A673 (cell line): ENCODE results near the gene KIF4A. TPM values are rescaled to one million over a fixed set of nuclear protein-coding genes. Genes with fewer than 3 reads are reported as not detected.

Experiments used
- BruUV-seq: library from RNA; stranded (reverse); fragments of 400-500 nt; replicated peaks from 2 replicates; lab custom pipeline; 2021; lab: Mats Ljungman, UMichigan
- CTCF ChIA-PET: fragments of 300-600 bp; sonication (Branson Sonifier 250); formaldehyde crosslinking; loops from one replicate; lab custom pipeline; 2022; ENCODE audit warnings: antibody characterized with exemption; lab: Charles Lee
- POLR2A ChIA-PET: fragments of 300-600 bp; sonication (Branson Sonifier 250); formaldehyde crosslinking; loops from one replicate; lab custom pipeline; 2022; ENCODE audit warnings: antibody characterized with exemption; ENCODE audit not compliant: low non-redundant PET; lab: Charles Lee
- DNase-seq: peaks from one replicate; pipeline ENCODE4 v3.0.0-alpha.2; 2015; ENCODE audit warnings: low spot score
- H3K27ac ChIP-seq: fragments of 200-600 bp; sonication (generic); 2 replicates; pipeline ENCODE4 v1.5.1; 2016; ENCODE audit warnings: mixed run types, low read depth, mild to moderate bottlenecking, mixed read lengths, antibody characterized with exemption, low read length; ENCODE audit not compliant: poor library complexity, severe bottlenecking
- H3K27me3 ChIP-seq: fragments of 200-600 bp; sonication (generic); replicated peaks from 2 replicates; pipeline ENCODE4 v1.6.1; 2017; ENCODE audit warnings: mixed run types, low read depth, mild to moderate bottlenecking, mixed read lengths, antibody characterized with exemption, low read length; ENCODE audit not compliant: insufficient read depth, poor library complexity
- H3K36me3 ChIP-seq: fragments of 200-600 bp; sonication (generic); 2 replicates; pipeline ENCODE4 v1.6.1; 2016; ENCODE audit warnings: mixed run types, mild to moderate bottlenecking, mixed read lengths, antibody characterized with exemption, low read length; ENCODE audit not compliant: insufficient read depth, poor library complexity, severe bottlenecking
- H3K4me1 ChIP-seq: fragments of 200-600 bp; sonication (generic); 2 replicates; pipeline ENCODE4 v1.6.1; 2017; ENCODE audit warnings: mixed run types, mild to moderate bottlenecking, mixed read lengths, antibody characterized with exemption, low read length; ENCODE audit not compliant: insufficient read depth, poor library complexity, severe bottlenecking
- H3K4me3 ChIP-seq: fragments of 200-600 bp; sonication (generic); 2 replicates; pipeline ENCODE4 v1.5.1; 2016; ENCODE audit warnings: low read depth, mixed run types, mild to moderate bottlenecking, mixed read lengths, low read length; ENCODE audit not compliant: poor library complexity, severe bottlenecking
- H3K9me3 ChIP-seq: fragments of 200-600 bp; sonication (generic); 2 replicates; pipeline ENCODE4 v1.6.1; 2016; ENCODE audit warnings: mixed run types, low read depth, mild to moderate bottlenecking, mixed read lengths, antibody characterized with exemption, low read length; ENCODE audit not compliant: poor library complexity, severe bottlenecking
- EZH2 ChIP-seq: fragments of 200-600 bp; sonication (generic); IDR thresholded peaks from 2 replicates; pipeline ENCODE4 v1.6.1; 2017; ENCODE audit warnings: borderline replicate concordance, low read depth, mild to moderate bottlenecking, mixed read lengths, antibody characterized with exemption, low read length; ENCODE audit not compliant: poor library complexity, severe bottlenecking
- intact Hi-C: fragments of 100-400 bp; cut with micrococcal nuclease; formaldehyde crosslinking; loops from one replicate; pipeline ENCODE4 v1.10.0; 2022; ENCODE audit not compliant: unreplicated experiment
- total RNA-seq: library from RNA; stranded (reverse); gene quantifications from 2 replicates; pipeline ENCODE4 v1.2.3, GENCODE V29; 2021
- TF ChIP-seq, protein P1 (sequence below): fragments of 300-800, 200-600 bp; sonication (generic); conservative IDR thresholded peaks from 2 replicates; pipeline ENCODE4 v1.5.1; 2017; ENCODE audit warnings: low read depth, mild to moderate bottlenecking, antibody characterized with exemption, low read length, moderate library complexity, mixed read lengths

Gene KIF4A
- total RNA-seq, 1 experiment from 2014 or later, result 76.7 TPM

DNA sequence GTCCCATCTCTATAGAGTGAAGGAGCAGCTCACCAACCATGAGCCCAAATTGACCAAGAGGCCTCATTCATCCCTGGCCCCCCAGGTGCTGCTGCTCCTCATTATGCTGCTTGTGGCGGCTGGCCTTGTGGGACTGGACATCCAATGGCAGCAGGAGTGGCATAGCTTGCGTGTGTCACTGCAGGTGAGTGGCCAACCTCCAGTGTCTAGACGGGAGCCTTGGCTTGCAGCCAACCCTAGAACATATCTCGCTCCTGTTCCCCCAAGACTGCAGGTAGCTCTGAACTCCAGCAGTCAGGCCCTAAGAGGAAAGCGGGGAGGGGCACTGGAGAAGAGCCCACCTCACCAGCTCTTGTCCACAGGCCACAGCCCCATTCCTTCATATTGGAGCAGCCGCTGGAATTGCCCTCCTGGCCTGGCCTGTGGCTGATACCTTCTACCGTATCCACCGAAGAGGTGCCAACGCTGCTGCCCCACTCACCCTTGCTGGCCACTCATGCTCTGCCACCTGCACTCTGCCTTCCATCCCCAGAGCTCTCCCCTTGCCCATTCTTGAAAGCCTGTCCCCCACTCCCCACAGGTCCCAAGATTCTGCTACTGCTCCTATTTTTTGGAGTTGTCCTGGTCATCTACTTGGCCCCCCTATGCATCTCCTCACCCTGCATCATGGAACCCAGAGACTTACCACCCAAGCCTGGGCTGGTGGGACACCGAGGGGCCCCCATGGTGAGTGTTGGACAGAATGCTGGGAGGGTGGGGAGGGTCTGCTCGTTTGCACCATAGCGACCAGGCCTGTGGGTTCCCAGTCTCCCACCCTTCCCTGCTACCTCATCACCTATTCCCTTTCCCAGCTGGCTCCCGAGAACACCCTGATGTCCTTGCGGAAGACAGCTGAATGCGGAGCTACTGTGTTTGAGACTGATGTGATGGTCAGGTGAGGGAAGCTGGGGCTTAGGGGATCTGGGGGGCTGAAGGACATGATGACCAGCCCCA, 136.7 kb downstream of the KIF4A start:
- Histone ChIP-seq H3K4me1 (no peaks in the 10 kb centered on the region), H3K4me3 (no peak overlapping the region), H3K27me3 (no peaks in the 10 kb centered on the region), H3K36me3 (no peaks in the 10 kb centered on the region), H3K27ac (no peak overlapping the region), H3K9me3 (no peaks in the 10 kb centered on the region)
- no peak for DNase-seq
- BruUV-seq, result no TSS peak
- POLR2A ChIA-PET, result no interaction called here
- intact Hi-C loops, result no loop called here
- TF ChIP-seq EZH2, result no peak
- TF ChIP-seq, protein P1, sequence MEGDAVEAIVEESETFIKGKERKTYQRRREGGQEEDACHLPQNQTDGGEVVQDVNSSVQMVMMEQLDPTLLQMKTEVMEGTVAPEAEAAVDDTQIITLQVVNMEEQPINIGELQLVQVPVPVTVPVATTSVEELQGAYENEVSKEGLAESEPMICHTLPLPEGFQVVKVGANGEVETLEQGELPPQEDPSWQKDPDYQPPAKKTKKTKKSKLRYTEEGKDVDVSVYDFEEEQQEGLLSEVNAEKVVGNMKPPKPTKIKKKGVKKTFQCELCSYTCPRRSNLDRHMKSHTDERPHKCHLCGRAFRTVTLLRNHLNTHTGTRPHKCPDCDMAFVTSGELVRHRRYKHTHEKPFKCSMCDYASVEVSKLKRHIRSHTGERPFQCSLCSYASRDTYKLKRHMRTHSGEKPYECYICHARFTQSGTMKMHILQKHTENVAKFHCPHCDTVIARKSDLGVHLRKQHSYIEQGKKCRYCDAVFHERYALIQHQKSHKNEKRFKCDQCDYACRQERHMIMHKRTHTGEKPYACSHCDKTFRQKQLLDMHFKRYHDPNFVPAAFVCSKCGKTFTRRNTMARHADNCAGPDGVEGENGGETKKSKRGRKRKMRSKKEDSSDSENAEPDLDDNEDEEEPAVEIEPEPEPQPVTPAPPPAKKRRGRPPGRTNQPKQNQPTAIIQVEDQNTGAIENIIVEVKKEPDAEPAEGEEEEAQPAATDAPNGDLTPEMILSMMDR, result no peak
- CTCF ChIA-PET, result no interaction called here

DNA sequence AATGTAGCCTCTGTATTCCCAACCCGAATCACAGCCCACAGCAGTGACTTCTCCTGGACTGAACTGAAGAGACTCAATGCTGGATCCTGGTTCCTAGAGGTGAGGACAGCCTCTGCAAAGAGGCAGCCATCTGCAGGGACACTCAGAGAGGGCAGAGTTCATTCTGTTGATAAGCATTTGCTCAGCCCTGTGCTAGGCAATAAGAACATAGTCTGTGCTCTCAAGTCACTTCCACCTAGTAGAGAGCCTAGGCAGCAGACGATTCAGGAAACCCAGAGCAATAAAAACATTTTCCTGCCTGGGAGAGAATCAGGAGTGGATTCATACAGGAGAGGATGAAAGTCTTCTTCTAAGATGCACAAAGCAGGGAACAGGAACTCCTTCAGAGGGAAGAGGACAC, 137.5 kb downstream of the KIF4A start:
- no peaks in the 10 kb centered on the region for H3K9me3 ChIP-seq
- intact Hi-C loops, result no loop called here
- no peak for DNase-seq
- TF ChIP-seq, protein P1, result no peak
- no peak for TF ChIP-seq EZH2
- BruUV-seq, result no TSS peak
- no peaks in the 10 kb centered on the region for H3K4me1 ChIP-seq
- no peaks in the 10 kb centered on the region for H3K27me3 ChIP-seq
- POLR2A ChIA-PET, result no interaction called here
- CTCF ChIA-PET, result no interaction called here
- no peak overlapping the region for H3K4me3 ChIP-seq
- no peak overlapping the region for H3K27ac ChIP-seq
- H3K36me3 ChIP-seq, result no peaks in the 10 kb centered on the region

DNA sequence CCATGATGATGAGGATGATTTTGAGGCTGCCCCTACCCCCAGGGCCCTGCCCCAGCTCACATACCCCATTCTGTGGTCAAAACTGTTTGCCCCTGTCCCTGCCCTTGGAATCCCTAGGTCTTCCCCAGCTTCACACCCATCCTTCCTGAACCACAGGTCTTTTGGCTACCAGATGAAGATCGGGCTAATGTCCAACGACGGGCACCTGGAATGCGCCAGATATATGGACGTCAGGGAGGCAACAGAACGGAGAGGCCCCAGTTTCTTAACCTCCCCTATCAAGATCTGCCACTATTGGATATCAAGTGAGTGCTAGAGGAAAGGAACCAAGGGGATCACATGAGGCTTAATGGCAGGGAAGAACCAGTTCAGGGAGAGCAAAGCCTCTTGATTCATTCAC, 139.9 kb downstream of the KIF4A start:
- POLR2A ChIA-PET, result no interaction called here
- H3K4me1 ChIP-seq, result no peaks in the 10 kb centered on the region

More for the DNA sequence above, 139.9 kb downstream of the KIF4A start:
- Histone ChIP-seq H3K36me3 (no peaks in the 10 kb centered on the region), H3K27ac (no peak overlapping the region), H3K9me3 (no peaks in the 10 kb centered on the region), H3K27me3 (no peaks in the 10 kb centered on the region), H3K4me3 (no peak overlapping the region)
- TF ChIP-seq EZH2, result no peak
- TF ChIP-seq, protein P1, result no peak
- BruUV-seq, result no TSS peak
- intact Hi-C loops, result no loop called here
- no peak for DNase-seq
- CTCF ChIA-PET, result no interaction called here
